A549 (cell line): ENCODE measurements around the gene GPR32. TPM values are rescaled to one million over a fixed set of nuclear protein-coding genes. Genes with fewer than 3 reads are reported as not detected.

Source experiments
- ATAC-seq, 2 experiments: fragments of 200-7000 bp in 1 of 2; fragments of >200 bp in 1 of 2; cut with Nextera tagmentation in 1 of 2; cut with Tn5 transposase in 1 of 2; 3 replicates each; pipeline versions ENCODE4 v1.8.0 to v1.9.1; 2018 to 2020; ENCODE audit warnings: mild to moderate bottlenecking in 1 of 2, moderate library complexity in 1 of 2
- CTCF ChIA-PET: fragments of 300-600 bp; sonication (Branson Sonifier 250); formaldehyde crosslinking; extraction: SDS; loops from one replicate; lab custom pipeline; 2021; ENCODE audit warnings: antibody characterized with exemption, inconsistent platforms; lab: Yijun Ruan, JAX
- POLR2A ChIA-PET: fragments of 350-600 bp; formaldehyde crosslinking; extraction: SDS; loops from one replicate; lab custom pipeline; 2021; ENCODE audit warnings: antibody characterized with exemption, inconsistent platforms; lab: Yijun Ruan, JAX
- DNase-seq, 2 experiments: peaks; one replicate each; pipeline versions ENCODE4 v3.0.0 to v3.0.0-alpha.2; 2011 to 2016; ENCODE audit warnings: low read depth in 1 of 2, low spot score in 1 of 2
- FAIRE-seq: peaks from 2 replicates; lab custom pipeline; 2011; peaks lifted over from hg19 to GRCh38; lab: Jason Lieb, UNC
- H3K27ac ChIP-seq, 2 experiments: fragments of >200 bp; sonication (Bioruptor Twin); formaldehyde crosslinking; 3 replicates each; pipeline ENCODE4 v1.5.1; 2016 to 2017
- H3K4me1 ChIP-seq: fragments of >200 bp; sonication (Bioruptor Twin); formaldehyde crosslinking; 3 replicates; pipeline ENCODE4 v1.6.1; 2016
- H3K4me2 ChIP-seq: fragments of >200 bp; sonication (Bioruptor Twin); formaldehyde crosslinking; 3 replicates; pipeline ENCODE4 v1.6.1; 2016
- H3K4me3 ChIP-seq: fragments of >200 bp; sonication (Bioruptor Twin); formaldehyde crosslinking; 3 replicates; pipeline ENCODE4 v1.5.1; 2016
- H3K9me3 ChIP-seq: fragments of >200 bp; sonication (Bioruptor Twin); formaldehyde crosslinking; 3 replicates; pipeline ENCODE4 v1.6.1; 2016
- BHLHE40 ChIP-seq: IDR thresholded peaks from 2 replicates; pipeline ENCODE4 v1.6.1; 2012; ENCODE audit warnings: low read depth, low read length, inconsistent platforms
- CBX8 ChIP-seq: fragments of 200-600 bp; sonication (generic); IDR thresholded peaks from 2 replicates; pipeline ENCODE4 v1.6.1; 2016
- CEBPB ChIP-seq, 2 experiments: fragments of >200 bp in 1 of 2; sonication (Bioruptor Twin) in 1 of 2; formaldehyde crosslinking in 1 of 2; IDR thresholded peaks; 2 replicates each; pipeline ENCODE4 v1.6.1; 2012 to 2016
- CHD2 ChIP-seq: fragments of 150-350 bp; IDR thresholded peaks from 2 replicates; pipeline ENCODE4 v1.6.1; 2014; ENCODE audit warnings: low read length; ENCODE audit not compliant: partially characterized antibody
- EHF ChIP-seq: fragments of 250-450 bp; sonication (Bioruptor Pico); IDR thresholded peaks from 2 replicates; pipeline ENCODE4 v1.5.0; 2020; ENCODE audit warnings: mild to moderate bottlenecking
- ELK1 ChIP-seq: fragments of 150-350 bp; IDR thresholded peaks from 2 replicates; pipeline ENCODE4 v1.6.1; 2014; ENCODE audit warnings: low read depth, mild to moderate bottlenecking, low read length
- HDAC2 ChIP-seq: fragments of 200-600 bp; sonication (generic); IDR thresholded peaks from 2 replicates; pipeline ENCODE4 v1.6.1; 2016
- JUN ChIP-seq, 2 experiments: fragments of >200 bp; sonication (Bioruptor Twin); formaldehyde crosslinking; IDR thresholded peaks; 2 replicates in 1 of 2; 3 replicates in 1 of 2; pipeline ENCODE4 v1.6.1; 2016 to 2017
- MAFK ChIP-seq: fragments of 450-650 bp; IDR thresholded peaks from 2 replicates; pipeline ENCODE4 v1.6.1; 2014; ENCODE audit not compliant: partially characterized antibody
- NR3C1 ChIP-seq: fragments of >200 bp; sonication (Bioruptor Twin); formaldehyde crosslinking; IDR thresholded peaks from 3 replicates; pipeline ENCODE4 v1.6.1; 2017
- POLR2AphosphoS2 ChIP-seq: conservative IDR thresholded peaks from 2 replicates; pipeline ENCODE4 v1.6.1; 2012; ENCODE audit warnings: low read length, improper control_type of control experiment, inconsistent platforms
- RAD21 ChIP-seq, 2 experiments: fragments of >200 bp in 1 of 2; sonication (Bioruptor Twin) in 1 of 2; formaldehyde crosslinking in 1 of 2; IDR thresholded peaks in 1 of 2; conservative IDR thresholded peaks in 1 of 2; 2 replicates in 1 of 2; 3 replicates in 1 of 2; pipeline ENCODE4 v1.6.1; 2012 to 2018; ENCODE audit warnings: inconsistent platforms in 1 of 2
- RARB ChIP-seq: fragments of 250-450 bp; sonication (Bioruptor Pico); IDR thresholded peaks from 2 replicates; pipeline ENCODE4 v1.8.0; 2021; ENCODE audit warnings: mild to moderate bottlenecking, moderate library complexity
- SREBF2 ChIP-seq: fragments of 450-650 bp; IDR thresholded peaks from 2 replicates; pipeline ENCODE4 v1.6.1; 2014; ENCODE audit warnings: mild to moderate bottlenecking, moderate library complexity
- ZC3H11A ChIP-seq: fragments of 450-650 bp; IDR thresholded peaks from 2 replicates; pipeline ENCODE4 v1.6.1; 2014; ENCODE audit warnings: antibody characterized with exemption, mild to moderate bottlenecking
- ZSCAN20 ChIP-seq: fragments of 250-450 bp; sonication (Bioruptor Pico); IDR thresholded peaks from 2 replicates; pipeline ENCODE4 v1.8.0; 2022; ENCODE audit warnings: mild to moderate bottlenecking, moderate library complexity
- WGBS: methylation state at CpG from one replicate; pipeline ENCODE4 v1.1.6; 2017; ENCODE audit errors: missing lambda C conversion rate; 5-methylcytosine and 5-hydroxymethylcytosine counted together
- polyA plus RNA-seq, 4 experiments: library from polyadenylated mRNA; depleted of rRNA in 3 of 4; stranded (reverse); fragments of >200 nt; fragmentation: RNase III in 1 of 4; extraction: RNeasy Plus Mini Kit Qiagen cat#74134 plus additional on column Dnase treatment in 1 of 4; gene quantifications; 2 replicates in 3 of 4; 3 replicates in 1 of 4; pipeline ENCODE4 v1.2.3, GENCODE V29; 2011 to 2017
- TF ChIP-seq, protein P1 (sequence below): fragments of 200-600 bp; sonication (generic); IDR thresholded peaks from 2 replicates; pipeline ENCODE4 v1.6.1; 2016; ENCODE audit warnings: antibody characterized with exemption, mild to moderate bottlenecking, moderate library complexity
- TF ChIP-seq, protein P2 (sequence below): fragments of >200 bp; sonication (Bioruptor Twin); formaldehyde crosslinking; IDR thresholded peaks from 3 replicates; pipeline ENCODE4 v1.6.1; 2016

The GPR32 gene
- polyA plus RNA-seq, 2 of the 4 experiments (the other 2 are of a cell fraction) = not detected

DNA sequence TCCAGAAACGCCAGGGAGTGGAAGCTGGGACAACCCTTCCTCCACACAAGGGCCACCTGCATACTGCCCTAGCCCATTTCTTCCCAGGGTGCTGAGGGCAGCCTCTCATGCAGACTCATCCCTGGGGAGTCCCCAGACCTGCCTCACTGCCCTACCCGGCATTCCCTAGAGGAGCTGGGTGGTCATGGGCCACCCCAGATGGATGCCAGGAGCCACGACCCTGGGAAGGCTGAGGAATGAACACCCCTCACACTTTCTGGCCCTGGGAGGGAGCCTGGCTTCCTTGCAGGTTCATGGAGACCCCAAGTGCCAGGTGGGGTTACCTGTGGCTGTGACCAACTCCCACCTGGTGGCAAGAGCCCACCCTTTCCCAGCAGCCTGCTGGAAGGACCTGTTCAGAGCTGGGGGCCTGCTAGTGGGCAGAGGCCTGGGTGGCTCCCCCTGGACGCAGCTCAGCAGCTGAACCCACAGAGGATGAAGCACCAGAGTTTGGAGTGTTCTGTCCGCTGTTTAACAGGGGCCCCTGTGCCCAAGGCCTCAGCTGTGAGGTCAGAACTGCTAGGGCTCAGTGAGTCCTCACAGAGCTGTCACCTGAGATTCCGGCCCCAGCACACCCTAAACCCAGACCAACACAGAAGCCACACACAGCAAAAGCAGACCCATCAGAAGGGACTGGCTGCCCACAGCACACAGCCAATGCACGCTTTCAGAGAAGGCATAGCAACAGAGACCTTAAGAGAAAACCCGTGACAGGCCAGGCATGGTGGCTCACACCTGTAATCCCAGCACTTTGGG lies 26.6 kb downstream of the GPR32 start:
- no peak overlapping the region for H3K27ac ChIP-seq

GRCh38 chr19:50797429-50797780 lies 27.1 kb downstream of the GPR32 start:
- TF ChIP-seq CEBPB (IDR thresholded peaks at IDR 0.05) = peak in 1 of 2 experiments; percentile 68; a peak in 1 of 4 replicates
- TF ChIP-seq SREBF2 = no peak
- no peak for TF ChIP-seq ZC3H11A
- DNase-seq = no peak
- Histone ChIP-seq H3K27ac (no peak overlapping the region), H3K4me3 (no peak overlapping the region), H3K9me3 (no peaks in the 10 kb centered on the region), H3K4me1 (peaks cover 17% of the 10 kb centered on the region), H3K4me2 (no peak overlapping the region)
- 85% methylated on average over 7 of the region's 7 CpGs for WGBS
- no peak for FAIRE-seq
- ChIA-PET POLR2A (interaction anchor here (1.0 to 1.5 kb wide), 2 partner anchors 72 to 124 kb away, joined by 3 to 5 read pairs; no protein-coding TSS in a partner anchor), CTCF (interaction anchor here (0.8 to 11.9 kb wide), 7 partner anchors 14 to 259 kb away, joined by 3 to 121 read pairs (median 5); partner anchors contain the start of gene CLEC11A)
- ATAC-seq = no peak

More for the DNA sequence above, 26.6 kb downstream of the GPR32 start:
- TF ChIP-seq RAD21 (conservative IDR thresholded peaks at IDR 0.05 in 1 of 2, IDR thresholded peaks at IDR 0.05 in 1 of 2) (no peak), CHD2 (no peak), ELK1 (no peak), CBX8 (no peak), HDAC2 (no peak), MAFK (no peak), ZSCAN20 (CRISPR knock-in tag) (no peak), JUN (IDR thresholded peaks at IDR 0.05) (peak; percentile 31 to 49; a peak in 3 of 5 replicates), BHLHE40 (no peak), NR3C1 (no peak)
- TF ChIP-seq, protein P1, sequence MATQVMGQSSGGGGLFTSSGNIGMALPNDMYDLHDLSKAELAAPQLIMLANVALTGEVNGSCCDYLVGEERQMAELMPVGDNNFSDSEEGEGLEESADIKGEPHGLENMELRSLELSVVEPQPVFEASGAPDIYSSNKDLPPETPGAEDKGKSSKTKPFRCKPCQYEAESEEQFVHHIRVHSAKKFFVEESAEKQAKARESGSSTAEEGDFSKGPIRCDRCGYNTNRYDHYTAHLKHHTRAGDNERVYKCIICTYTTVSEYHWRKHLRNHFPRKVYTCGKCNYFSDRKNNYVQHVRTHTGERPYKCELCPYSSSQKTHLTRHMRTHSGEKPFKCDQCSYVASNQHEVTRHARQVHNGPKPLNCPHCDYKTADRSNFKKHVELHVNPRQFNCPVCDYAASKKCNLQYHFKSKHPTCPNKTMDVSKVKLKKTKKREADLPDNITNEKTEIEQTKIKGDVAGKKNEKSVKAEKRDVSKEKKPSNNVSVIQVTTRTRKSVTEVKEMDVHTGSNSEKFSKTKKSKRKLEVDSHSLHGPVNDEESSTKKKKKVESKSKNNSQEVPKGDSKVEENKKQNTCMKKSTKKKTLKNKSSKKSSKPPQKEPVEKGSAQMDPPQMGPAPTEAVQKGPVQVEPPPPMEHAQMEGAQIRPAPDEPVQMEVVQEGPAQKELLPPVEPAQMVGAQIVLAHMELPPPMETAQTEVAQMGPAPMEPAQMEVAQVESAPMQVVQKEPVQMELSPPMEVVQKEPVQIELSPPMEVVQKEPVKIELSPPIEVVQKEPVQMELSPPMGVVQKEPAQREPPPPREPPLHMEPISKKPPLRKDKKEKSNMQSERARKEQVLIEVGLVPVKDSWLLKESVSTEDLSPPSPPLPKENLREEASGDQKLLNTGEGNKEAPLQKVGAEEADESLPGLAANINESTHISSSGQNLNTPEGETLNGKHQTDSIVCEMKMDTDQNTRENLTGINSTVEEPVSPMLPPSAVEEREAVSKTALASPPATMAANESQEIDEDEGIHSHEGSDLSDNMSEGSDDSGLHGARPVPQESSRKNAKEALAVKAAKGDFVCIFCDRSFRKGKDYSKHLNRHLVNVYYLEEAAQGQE = 0 out of 2 replicates have a peak, but pooled peaks have one; percentile 15
- Histone ChIP-seq H3K4me3 (no peak overlapping the region), H3K9me3 (no peaks in the 10 kb centered on the region), H3K4me2 (no peak overlapping the region), H3K4me1 (peaks cover 11% of the 10 kb centered on the region)
- 95% methylated on average over 6 of the region's 8 CpGs for WGBS
- no peak for FAIRE-seq
- ChIA-PET POLR2A (interaction anchor here (0.7 kb wide), 1 partner anchor 8 kb away, joined by 3 read pairs; no protein-coding TSS in a partner anchor), CTCF (interaction anchor here (0.8 to 11.9 kb wide), 7 partner anchors 13 to 842 kb away, joined by 3 to 121 read pairs (median 5); partner anchors contain the start of gene CLEC11A)
- ATAC-seq = no peak
- no peak for DNase-seq

DNA sequence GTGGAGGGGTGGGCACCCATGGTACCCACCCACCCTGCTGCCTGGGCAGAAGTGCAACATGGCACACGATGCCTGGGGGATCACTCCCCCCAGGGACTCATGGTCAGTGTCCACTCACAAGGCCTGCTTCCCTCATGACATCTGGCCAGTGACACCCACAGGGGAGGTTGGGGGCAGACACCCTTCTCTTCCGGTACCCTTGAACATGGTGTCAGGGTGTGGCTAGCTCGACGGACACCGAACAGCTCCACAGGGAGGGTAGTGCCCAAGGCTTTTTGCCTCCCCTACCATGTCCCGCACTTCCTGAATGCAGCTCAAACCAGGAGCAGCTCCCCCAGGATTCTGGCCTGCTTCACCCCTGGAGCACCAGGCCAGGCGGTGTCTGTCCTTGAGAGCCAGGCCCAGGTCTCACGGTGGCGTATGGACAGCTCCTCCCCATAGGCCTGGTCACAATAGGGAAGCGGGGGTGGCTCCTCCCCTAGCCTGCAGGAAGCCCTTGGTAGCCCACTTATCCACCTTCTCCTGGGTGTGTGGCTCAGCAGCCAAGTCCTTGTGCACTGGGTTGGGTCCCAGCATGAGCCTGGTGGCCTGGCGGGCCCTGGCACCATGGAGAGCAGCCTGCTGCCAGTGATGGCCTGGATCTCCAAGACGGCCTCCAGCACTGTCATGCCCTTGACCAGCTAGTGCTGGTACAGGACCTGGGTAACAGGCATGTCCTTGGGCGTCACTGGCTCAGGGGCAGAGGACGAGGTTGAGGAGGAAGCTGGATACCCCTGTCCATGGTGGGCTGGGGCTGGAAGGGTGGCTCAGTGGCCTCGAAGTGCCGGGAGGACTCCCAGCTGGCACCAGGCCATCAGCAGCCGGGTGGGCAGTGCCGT lies 27.8 kb downstream of the GPR32 start:
- no peak overlapping the region for H3K4me3 ChIP-seq
- peaks cover 23% of the 10 kb centered on the region for H3K4me1 ChIP-seq
- FAIRE-seq = no peak
- no peak overlapping the region for H3K4me2 ChIP-seq
- no peaks in the 10 kb centered on the region for H3K9me3 ChIP-seq
- ATAC-seq = no peak
- H3K27ac ChIP-seq = no peak overlapping the region
- whole genome bisulfite sequencing = 84% methylated on average over 13 of the region's 18 CpGs
- CTCF ChIA-PET = interaction anchor here (0.5 to 11.9 kb wide), 7 partner anchors 10 to 383 kb away, joined by 3 to 121 read pairs (median 5); partner anchors contain the start of gene CLEC11A
- no peak for DNase-seq
- POLR2A ChIA-PET = interaction anchor here (0.6 to 1.5 kb wide), 3 partner anchors 73 to 287 kb away, joined by 3 to 5 read pairs (median 3); partner anchors contain the start of gene JOSD2
- TF ChIP-seq, protein P2, sequence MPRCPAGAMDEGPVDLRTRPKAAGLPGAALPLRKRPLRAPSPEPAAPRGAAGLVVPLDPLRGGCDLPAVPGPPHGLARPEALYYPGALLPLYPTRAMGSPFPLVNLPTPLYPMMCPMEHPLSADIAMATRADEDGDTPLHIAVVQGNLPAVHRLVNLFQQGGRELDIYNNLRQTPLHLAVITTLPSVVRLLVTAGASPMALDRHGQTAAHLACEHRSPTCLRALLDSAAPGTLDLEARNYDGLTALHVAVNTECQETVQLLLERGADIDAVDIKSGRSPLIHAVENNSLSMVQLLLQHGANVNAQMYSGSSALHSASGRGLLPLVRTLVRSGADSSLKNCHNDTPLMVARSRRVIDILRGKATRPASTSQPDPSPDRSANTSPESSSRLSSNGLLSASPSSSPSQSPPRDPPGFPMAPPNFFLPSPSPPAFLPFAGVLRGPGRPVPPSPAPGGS = no peak
- TF ChIP-seq RARB (CRISPR knock-in tag) (no peak), NR3C1 (no peak), CBX8 (no peak), POLR2AphosphoS2 (peak; percentile 79; the same call in 1 of the 2 replicates), EHF (no peak), JUN (IDR thresholded peaks at IDR 0.05) (peak in 1 of 2 experiments; percentile 42; a peak in 2 of 5 replicates)
- TF ChIP-seq, protein P1 = peak; percentile 77
